HG03460 (cell line): Measurements from ENCODE around the gene TP53I11.

ENCODE experiments used
- ATAC-seq: cut with Tn5 transposase; IDR thresholded peaks from one replicate; pipeline ENCODE4 v1.9.1; 2021; ENCODE audit not compliant: unreplicated experiment

The TP53I11 gene

GRCh38 chr11:44916331-44916730, 34.4 kb downstream of the TP53I11 start:
- ATAC-seq, result no peak

DNA sequence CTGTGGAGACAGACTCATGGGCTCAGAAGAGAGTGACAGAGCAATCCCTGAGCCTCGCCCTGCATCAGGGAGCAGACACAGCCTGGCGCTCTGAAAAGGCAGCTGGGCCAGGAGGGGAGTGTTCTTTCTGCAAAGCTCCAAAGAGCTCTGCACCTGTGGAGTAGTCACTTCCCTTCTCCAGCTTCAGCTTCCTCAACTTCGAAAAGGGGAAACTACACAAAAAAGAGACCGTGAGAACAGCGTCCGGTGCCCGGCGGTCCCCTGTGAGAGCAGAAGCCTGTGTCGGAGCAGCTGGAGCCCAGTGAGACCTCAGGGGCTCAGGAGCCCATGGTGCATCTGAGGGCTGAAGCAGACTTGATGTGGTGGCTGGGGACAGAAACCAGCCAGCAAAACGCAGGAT, 35.1 kb downstream of the TP53I11 start:
- ATAC-seq, result peak; percentile 38

- ATAC-seq, result no peak
These were observed 35.7 kb downstream of the TP53I11 start for GRCh38 chr11:44915004-44915403.

DNA sequence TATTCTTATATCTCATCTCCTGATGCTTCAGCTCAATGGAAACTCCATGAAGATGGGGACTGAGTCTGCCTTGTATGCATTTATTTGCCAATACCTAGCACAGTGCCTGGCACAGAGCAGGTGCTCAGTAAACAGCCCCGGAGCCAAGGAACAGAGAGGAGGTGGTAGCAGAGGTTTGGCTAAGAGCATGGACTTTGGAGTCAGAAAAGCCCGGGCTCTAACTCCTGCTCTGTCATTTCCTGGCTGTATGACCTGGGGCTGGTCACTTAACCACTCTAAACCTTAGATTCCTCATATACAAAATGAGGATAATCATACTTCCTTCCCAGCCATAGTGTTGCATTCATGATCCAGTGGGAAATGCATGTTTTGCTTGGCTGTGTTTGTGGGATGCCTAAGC, 36.6 kb downstream of the TP53I11 start:
- ATAC-seq, result no peak

DNA sequence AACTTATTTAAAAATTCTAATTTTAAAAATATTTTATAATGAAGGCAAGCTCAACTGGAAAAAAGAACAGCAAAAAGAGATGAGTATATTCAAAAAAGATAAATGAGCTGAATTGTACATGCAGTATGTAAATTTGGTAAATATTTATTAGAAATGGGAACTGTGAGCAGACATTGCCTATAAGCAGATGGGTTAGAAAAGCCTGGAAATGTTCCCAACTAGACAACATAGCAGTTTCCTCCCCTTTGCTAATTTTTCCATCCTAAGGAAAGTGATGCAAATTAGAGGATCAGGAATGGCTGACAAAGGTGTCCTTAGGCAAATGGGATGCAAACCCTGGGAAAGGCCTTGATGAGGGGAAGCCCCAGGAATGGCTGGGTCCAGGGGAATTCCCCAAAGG, 37.2 kb downstream of the TP53I11 start:
- ATAC-seq, result no peak

DNA sequence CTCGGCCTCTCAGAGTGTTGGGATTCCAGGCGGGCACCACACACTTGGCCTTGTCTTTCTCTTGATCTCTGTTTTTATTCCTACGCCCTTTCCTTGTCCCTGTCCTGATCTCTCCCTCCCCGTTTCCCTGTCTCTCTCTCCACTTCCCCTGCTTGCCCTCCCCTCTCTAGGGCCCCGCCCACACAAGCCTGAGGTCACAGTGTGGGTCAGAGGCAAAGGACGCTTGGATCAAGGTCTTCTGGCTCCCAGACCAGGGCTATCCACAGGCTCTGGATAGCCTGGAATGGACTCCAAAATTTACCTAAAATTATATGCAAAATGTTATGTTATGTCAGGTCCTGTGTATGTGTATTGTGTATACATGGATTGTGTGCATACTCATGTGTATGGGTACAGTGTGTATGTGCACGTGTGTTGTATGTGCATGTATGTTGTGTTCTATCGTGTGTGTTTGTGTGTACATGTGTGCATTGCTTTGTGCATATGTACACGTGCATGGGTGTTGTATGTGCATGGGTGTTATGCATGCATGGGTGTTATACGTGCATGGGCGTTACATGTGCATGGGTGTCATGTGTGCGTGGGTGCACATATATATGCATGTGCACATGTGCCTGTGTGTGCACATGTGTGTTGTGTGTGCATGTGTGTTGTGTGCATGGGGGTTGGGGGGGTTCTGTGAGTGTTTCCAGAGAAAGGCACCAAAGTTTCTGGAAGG, 38.3 kb downstream of the TP53I11 start:
- ATAC-seq, result no peak

- ATAC-seq, result peak; percentile 47
These were observed 39.5 kb downstream of the TP53I11 start for GRCh38 chr11:44911029-44911814.

DNA sequence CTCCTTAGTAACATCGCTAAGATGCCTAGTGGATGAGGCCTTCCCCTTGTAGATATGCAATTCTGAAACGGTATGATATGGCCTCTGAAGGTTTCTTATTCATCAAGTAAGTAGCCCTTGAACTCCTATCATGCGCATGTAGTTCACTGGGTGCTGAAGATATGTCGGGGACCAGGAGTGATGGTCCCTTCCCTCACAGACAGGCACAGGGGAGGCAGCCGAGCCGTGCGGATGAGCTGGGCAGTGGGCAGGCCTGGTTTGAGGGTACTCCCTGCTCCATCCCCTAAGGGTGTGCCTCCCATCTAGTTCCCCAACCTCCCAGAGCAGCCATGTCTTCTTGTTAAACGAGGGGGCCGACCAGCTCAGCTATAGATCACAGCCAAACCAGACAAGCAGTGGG, 40.1 kb downstream of the TP53I11 start:
- no peak for ATAC-seq

DNA sequence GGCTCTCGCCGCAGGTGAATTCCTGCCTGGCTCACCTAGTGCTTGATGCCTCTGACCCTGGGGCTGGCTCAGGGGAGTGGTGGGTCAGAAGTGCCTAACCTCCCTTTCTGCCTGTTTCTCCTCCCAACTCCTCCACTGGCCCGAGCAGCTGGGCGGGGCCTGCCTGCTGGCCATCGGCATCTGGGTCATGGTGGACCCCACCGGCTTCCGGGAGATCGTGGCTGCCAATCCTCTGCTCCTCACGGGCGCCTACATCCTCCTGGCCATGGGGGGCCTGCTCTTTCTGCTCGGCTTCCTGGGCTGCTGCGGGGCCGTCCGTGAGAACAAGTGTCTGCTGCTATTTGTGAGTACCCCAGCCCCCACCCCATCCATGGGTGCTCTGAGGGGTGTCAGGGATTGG, 41.1 kb downstream of the TP53I11 start:
- ATAC-seq, result no peak

- ATAC-seq, result no peak
These were observed 44.0 kb downstream of the TP53I11 start for GRCh38 chr11:44906649-44907048.

DNA sequence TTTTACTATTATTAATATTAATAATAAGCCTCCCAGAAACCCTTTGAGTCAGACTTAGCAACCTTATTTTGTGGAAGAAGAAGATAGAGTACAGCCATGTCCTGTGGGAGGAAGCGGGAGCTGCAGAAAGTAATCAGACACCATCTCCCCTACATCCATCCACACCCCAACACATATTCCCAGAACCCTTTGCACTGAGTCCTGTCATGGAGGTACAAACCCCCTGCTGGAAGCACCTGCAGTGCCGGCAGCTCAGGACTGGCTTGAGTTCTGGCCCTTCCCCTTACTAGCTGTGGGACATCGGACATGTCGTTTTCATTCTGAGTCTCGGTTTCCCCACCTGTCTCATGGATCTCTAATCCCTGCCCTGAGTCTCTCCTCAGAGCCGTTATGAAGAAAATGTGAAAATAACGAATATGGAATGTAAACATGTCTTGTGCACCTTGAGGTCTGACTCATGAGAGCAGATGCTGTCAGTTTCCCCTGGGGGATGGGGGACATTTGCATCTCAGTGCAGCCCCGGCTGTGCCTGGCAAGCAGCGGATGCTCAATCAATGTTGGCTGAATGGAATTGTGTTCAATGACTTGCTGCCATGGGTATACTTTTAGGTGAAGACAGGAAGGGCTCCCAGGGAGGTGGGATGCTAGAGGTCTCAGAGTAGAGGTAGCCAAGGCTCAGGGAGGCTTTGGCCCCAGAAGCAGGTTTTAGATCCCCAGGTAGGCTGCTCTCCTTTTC, 45.4 kb downstream of the TP53I11 start:
- no peak for ATAC-seq

DNA sequence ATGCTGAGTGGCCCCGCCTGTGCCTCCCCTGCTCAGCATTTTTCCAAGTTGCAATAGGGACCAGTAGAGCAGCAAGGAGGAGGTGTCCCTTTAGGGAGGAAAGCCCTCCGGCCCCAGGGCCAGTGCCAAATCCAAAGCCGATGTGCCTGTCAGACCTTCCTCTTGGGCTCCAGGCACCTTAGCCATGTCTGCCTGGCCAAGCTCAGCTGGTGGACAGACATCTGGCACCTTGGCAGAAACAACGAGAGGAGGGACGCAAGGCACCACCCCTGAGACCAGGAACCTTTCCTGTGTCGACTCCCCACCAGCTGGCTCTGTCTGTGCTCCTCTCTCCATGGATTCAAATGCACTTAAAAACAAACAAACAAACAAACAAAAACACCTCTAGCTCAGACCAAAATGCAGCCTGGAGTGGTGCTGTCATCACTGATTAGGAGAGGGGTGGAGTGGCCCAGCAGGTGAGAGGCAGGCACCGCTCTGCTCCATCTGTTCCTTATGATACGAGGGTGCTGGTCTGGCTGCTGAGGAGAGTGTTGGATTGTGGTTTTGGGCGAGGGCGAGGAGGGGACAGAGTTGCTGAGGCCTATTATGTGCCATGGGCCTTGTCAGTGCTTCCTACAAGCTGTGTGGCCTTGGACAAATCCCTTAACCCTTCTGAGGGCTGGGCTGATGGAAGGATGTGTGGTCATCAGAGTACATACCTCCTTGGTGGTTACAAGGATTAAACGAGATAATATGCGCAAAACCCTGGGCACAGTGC, 46.2 kb downstream of the TP53I11 start:
- no peak for ATAC-seq

DNA sequence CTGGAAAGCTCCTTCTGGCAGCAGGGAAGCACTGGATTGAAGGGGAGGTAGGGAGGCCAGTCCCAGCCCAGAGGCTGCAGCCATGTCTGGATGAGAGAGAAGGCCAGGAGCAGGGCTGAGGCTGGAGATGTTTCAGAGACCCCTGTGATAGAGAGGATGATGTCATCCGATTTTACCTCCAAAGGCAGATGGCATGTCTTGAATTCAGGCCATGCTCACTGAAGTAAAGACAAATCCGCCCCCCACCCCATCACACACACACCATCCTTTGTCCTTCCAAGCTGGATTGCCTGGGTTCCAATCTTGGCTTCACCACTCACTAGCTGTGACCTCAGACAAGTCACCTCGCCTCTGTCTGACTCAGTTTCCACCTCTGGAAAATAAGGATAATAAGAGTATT, 47.2 kb downstream of the TP53I11 start:
- ATAC-seq, result no peak

GRCh38 chr11:44903035-44903434, 47.6 kb downstream of the TP53I11 start:
- ATAC-seq, result no peak

- ATAC-seq, result no peak
These were observed 48.9 kb downstream of the TP53I11 start for GRCh38 chr11:44901786-44902185.

GRCh38 chr11:44901120-44901633, 49.5 kb downstream of the TP53I11 start:
- ATAC-seq, result no peak

GRCh38 chr11:44899959-44900358, 50.7 kb downstream of the TP53I11 start:
- no peak for ATAC-seq

DNA sequence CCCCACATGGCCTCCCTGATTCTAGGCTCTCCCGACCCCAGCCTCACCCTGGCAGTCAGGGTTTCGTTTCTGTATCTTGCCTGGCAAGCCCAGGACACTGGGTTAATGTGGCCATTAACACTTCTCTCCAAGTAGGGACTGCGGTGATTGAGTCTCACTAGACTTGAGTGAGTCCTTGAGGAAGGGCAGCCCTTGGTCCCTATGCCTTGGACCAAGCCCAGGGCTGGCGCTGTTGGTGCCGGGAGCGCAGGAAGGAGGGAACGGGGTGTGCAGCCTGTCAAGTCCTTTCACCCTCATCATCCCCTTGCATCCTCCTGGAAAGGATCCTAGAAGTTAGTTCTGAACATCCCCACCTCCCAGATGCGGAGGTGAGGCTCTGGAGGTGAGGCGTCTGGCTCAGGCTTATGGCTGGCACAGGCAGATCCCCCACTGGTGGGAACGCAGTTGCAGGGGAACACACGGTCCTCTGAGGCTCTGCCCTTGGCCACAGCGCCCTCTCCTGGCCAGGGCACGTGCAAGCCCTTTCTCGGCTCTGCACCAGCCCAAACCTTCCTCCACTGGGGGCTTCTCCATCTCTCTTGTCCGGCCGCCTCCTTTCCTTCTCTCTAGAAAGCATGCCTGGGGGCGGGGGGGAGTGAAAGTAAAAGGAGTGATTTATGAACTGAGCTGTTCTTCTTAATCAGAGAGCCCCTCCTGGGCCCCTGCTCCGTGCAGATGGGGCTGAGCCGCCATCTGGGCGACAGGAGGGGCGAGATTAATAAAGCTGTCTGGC, 56.7 kb downstream of the TP53I11 start:
- ATAC-seq, result no peak

DNA sequence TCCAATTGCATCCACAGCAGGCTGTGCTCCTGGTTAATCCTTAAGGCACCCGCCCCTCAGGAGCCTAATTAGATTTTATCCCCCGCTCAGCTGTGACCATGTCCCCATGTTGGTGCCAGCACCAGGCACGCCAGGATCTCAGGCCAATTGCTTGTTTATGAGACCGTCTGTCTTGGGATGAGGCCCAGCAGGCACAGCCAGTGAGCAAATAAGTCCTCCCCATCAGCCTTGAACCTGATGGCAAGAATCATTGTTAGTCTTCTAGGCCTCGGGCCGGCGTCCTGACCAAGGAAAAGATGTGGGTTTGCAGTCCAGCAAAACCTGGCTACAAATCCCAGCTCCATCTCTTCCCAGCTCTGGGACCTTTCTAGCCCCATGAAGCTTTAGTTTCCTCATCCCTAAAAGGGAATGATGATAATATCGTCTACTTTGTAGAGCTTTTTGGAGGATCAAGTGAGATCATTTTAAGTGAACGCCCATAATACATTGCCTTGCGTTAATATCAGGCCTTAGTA, 57.3 kb downstream of the TP53I11 start:
- ATAC-seq, result no peak

- ATAC-seq, result no peak
These were observed 57.8 kb downstream of the TP53I11 start for GRCh38 chr11:44892843-44893242.
